HL-60 (cell line): ENCODE results near the gene ZZZ3.

Experiments used
- GABPA ChIP-seq: IDR thresholded peaks from 2 replicates; pipeline ENCODE4 v1.6.1; 2012; ENCODE audit warnings: low read depth
- POLR2AphosphoS5 ChIP-seq: IDR thresholded peaks from 2 replicates; pipeline ENCODE4 v1.6.1; 2012; ENCODE audit warnings: low read depth
- TF ChIP-seq, protein P1 (sequence below): IDR thresholded peaks from one replicate; pipeline ENCODE4 v1.5.1; 2011; ENCODE audit warnings: low read length, control low read depth, inconsistent platforms; ENCODE audit not compliant: insufficient read depth
- TF ChIP-seq, protein P2 (sequence below): IDR thresholded peaks from 2 replicates; pipeline ENCODE4 v1.6.1; 2012; ENCODE audit warnings: low read depth; ENCODE audit not compliant: insufficient replicate concordance

DNA sequence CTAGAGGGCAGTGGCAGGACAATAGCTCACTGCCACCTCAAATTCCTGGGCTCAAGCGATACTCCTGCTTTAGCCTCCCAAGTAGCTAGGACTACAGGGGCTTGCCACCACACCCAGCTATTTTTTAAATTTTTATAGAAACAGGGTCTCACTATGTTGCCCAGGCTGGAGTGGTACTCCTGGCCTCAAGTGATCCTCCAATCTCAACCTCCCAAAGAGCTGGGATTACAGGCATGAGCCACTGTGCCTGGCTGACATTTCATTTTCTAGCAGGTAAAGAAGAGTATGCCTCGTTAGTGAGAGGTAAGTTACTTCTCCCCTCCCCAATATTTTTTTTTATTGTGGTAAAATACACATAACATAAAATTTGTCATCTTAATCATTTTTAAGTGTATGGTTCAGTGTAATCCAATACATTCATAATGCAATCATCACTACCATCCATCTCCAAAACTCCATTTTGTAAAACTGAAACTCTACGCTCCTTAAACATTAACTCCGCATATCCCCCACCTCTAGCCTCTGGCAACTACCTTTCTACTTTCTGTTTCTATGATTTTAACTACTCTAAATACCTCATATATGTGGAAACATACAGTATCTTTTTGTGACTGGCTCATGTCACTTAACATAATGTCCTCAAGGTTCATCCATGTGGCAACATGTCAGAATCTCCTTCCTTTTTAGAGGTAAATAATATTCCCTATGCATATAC is 22.4 kb downstream of the ZZZ3 start:
- no peak for TF ChIP-seq POLR2AphosphoS5
- TF ChIP-seq, protein P1, sequence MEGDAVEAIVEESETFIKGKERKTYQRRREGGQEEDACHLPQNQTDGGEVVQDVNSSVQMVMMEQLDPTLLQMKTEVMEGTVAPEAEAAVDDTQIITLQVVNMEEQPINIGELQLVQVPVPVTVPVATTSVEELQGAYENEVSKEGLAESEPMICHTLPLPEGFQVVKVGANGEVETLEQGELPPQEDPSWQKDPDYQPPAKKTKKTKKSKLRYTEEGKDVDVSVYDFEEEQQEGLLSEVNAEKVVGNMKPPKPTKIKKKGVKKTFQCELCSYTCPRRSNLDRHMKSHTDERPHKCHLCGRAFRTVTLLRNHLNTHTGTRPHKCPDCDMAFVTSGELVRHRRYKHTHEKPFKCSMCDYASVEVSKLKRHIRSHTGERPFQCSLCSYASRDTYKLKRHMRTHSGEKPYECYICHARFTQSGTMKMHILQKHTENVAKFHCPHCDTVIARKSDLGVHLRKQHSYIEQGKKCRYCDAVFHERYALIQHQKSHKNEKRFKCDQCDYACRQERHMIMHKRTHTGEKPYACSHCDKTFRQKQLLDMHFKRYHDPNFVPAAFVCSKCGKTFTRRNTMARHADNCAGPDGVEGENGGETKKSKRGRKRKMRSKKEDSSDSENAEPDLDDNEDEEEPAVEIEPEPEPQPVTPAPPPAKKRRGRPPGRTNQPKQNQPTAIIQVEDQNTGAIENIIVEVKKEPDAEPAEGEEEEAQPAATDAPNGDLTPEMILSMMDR, result no peak
- TF ChIP-seq GABPA, result no peak
- TF ChIP-seq, protein P2, sequence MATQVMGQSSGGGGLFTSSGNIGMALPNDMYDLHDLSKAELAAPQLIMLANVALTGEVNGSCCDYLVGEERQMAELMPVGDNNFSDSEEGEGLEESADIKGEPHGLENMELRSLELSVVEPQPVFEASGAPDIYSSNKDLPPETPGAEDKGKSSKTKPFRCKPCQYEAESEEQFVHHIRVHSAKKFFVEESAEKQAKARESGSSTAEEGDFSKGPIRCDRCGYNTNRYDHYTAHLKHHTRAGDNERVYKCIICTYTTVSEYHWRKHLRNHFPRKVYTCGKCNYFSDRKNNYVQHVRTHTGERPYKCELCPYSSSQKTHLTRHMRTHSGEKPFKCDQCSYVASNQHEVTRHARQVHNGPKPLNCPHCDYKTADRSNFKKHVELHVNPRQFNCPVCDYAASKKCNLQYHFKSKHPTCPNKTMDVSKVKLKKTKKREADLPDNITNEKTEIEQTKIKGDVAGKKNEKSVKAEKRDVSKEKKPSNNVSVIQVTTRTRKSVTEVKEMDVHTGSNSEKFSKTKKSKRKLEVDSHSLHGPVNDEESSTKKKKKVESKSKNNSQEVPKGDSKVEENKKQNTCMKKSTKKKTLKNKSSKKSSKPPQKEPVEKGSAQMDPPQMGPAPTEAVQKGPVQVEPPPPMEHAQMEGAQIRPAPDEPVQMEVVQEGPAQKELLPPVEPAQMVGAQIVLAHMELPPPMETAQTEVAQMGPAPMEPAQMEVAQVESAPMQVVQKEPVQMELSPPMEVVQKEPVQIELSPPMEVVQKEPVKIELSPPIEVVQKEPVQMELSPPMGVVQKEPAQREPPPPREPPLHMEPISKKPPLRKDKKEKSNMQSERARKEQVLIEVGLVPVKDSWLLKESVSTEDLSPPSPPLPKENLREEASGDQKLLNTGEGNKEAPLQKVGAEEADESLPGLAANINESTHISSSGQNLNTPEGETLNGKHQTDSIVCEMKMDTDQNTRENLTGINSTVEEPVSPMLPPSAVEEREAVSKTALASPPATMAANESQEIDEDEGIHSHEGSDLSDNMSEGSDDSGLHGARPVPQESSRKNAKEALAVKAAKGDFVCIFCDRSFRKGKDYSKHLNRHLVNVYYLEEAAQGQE, result no peak
